WTC11 (cell line): ENCODE data around the gene TRIML1. TPM values are rescaled to one million over a fixed set of nuclear protein-coding genes. Genes with fewer than 3 reads are reported as not detected.

ENCODE experiments used
- ATAC-seq: fragments of 200-7000 bp; cut with Tn5 transposase; 2 replicates; pipeline ENCODE4 v1.10.0; 2021; ENCODE audit warnings: mild to moderate bottlenecking, moderate library complexity
- CTCF ChIA-PET: fragments of 300-600 bp; sonication (Branson Sonifier 250); formaldehyde crosslinking; loops from one replicate; lab custom pipeline; 2021; ENCODE audit warnings: antibody characterized with exemption; lab: Charles Lee
- POLR2A ChIA-PET: fragments of 350-600 bp; sonication (Branson Sonifier 250); formaldehyde crosslinking; loops from one replicate; lab custom pipeline; 2021; ENCODE audit warnings: antibody characterized with exemption; lab: Charles Lee
- DNase-seq: peaks from one replicate; pipeline ENCODE4 v3.0.0; 2021; ENCODE audit warnings: low spot score
- H3K27ac Mint-ChIP-seq: 2 replicates; pipeline ENCODE4 v1.8.0; 2021; ENCODE audit warnings: mixed read lengths
- H3K27me3 Mint-ChIP-seq: 2 replicates; pipeline ENCODE4 v1.8.0; 2021; ENCODE audit warnings: low read depth, mild to moderate bottlenecking, moderate library complexity, mixed read lengths
- H3K36me3 Mint-ChIP-seq: 2 replicates; pipeline ENCODE4 v1.8.0; 2021; ENCODE audit warnings: mixed read lengths
- H3K4me1 Mint-ChIP-seq: 2 replicates; pipeline ENCODE4 v1.8.0; 2022; ENCODE audit warnings: mixed read lengths
- H3K4me3 Mint-ChIP-seq: 2 replicates; pipeline ENCODE4 v1.8.0; 2021; ENCODE audit warnings: mild to moderate bottlenecking, moderate library complexity, mixed read lengths
- H3K9me3 Mint-ChIP-seq: 2 replicates; pipeline ENCODE4 v1.8.0; 2021; ENCODE audit warnings: mixed read lengths
- ARID4B ChIP-seq: sonication (generic); formaldehyde crosslinking; IDR thresholded peaks from 2 replicates; pipeline ENCODE4 v1.8.0; 2023; ENCODE audit warnings: missing genetic modification reagents, mild to moderate bottlenecking, borderline replicate concordance
- ATF3 ChIP-seq: sonication (generic); formaldehyde crosslinking; conservative IDR thresholded peaks from 2 replicates; pipeline ENCODE4 v1.8.1; 2022; ENCODE audit warnings: mild to moderate bottlenecking, missing genetic modification reagents
- ETV6 ChIP-seq: sonication (generic); formaldehyde crosslinking; IDR thresholded peaks from 2 replicates; pipeline ENCODE4 v1.8.1; 2022; ENCODE audit warnings: mild to moderate bottlenecking, missing genetic modification reagents
- IRF2 ChIP-seq: sonication (generic); formaldehyde crosslinking; IDR thresholded peaks from 2 replicates; pipeline ENCODE4 v1.8.0; 2022; ENCODE audit warnings: low read depth, missing genetic modification reagents, borderline replicate concordance
- JUN ChIP-seq: sonication (generic); formaldehyde crosslinking; IDR thresholded peaks from 2 replicates; pipeline ENCODE4 v1.8.0; 2023; ENCODE audit warnings: mild to moderate bottlenecking, missing genetic modification reagents
- MYBL2 ChIP-seq: sonication (generic); formaldehyde crosslinking; IDR thresholded peaks from 2 replicates; pipeline ENCODE4 v1.8.1; 2023; ENCODE audit warnings: mild to moderate bottlenecking, moderate library complexity, missing genetic modification reagents
- NFE2L1 ChIP-seq: sonication (generic); formaldehyde crosslinking; IDR thresholded peaks from 2 replicates; pipeline ENCODE4 v1.8.1; 2023; ENCODE audit warnings: missing genetic modification reagents
- ZNF671 ChIP-seq: fragments of 250-450 bp; sonication (Bioruptor Pico); IDR thresholded peaks from 2 replicates; pipeline ENCODE4 v1.8.0; 2021; ENCODE audit warnings: mild to moderate bottlenecking
- total RNA-seq: library from RNA; stranded (reverse); gene quantifications from 3 replicates; pipeline ENCODE4 v1.2.3, GENCODE V29; 2021
- TF ChIP-seq, protein P1 (sequence below): sonication (generic); formaldehyde crosslinking; IDR thresholded peaks from 2 replicates; pipeline ENCODE4 v1.8.1; 2022; ENCODE audit warnings: low read depth, missing genetic modification reagents, borderline replicate concordance
- TF ChIP-seq, protein P2 (sequence below): sonication (generic); formaldehyde crosslinking; conservative IDR thresholded peaks from 2 replicates; pipeline ENCODE4 v1.8.1; 2023; ENCODE audit warnings: mild to moderate bottlenecking, low read depth, missing genetic modification reagents, moderate library complexity
- TF ChIP-seq, protein P3 (sequence below): sonication (generic); formaldehyde crosslinking; IDR thresholded peaks from 2 replicates; pipeline ENCODE4 v1.8.0; 2022; ENCODE audit warnings: mild to moderate bottlenecking, missing genetic modification reagents
- TF ChIP-seq, protein P4 (sequence below): sonication (generic); formaldehyde crosslinking; IDR thresholded peaks from 2 replicates; pipeline ENCODE4 v1.8.0; 2022; ENCODE audit warnings: mild to moderate bottlenecking, missing genetic modification reagents

Gene TRIML1
- total RNA-seq, 1 experiment from 2014 or later: not detected

GRCh38 chr4:188147776-188148175 lies 8.5 kb downstream of the TRIML1 start (continued):
- TF ChIP-seq, protein P1, sequence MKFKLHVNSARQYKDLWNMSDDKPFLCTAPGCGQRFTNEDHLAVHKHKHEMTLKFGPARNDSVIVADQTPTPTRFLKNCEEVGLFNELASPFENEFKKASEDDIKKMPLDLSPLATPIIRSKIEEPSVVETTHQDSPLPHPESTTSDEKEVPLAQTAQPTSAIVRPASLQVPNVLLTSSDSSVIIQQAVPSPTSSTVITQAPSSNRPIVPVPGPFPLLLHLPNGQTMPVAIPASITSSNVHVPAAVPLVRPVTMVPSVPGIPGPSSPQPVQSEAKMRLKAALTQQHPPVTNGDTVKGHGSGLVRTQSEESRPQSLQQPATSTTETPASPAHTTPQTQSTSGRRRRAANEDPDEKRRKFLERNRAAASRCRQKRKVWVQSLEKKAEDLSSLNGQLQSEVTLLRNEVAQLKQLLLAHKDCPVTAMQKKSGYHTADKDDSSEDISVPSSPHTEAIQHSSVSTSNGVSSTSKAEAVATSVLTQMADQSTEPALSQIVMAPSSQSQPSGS (CRISPR knock-in tag): no peak
- no peak for TF ChIP-seq ATF3 (CRISPR knock-in tag)
- TF ChIP-seq, protein P2, sequence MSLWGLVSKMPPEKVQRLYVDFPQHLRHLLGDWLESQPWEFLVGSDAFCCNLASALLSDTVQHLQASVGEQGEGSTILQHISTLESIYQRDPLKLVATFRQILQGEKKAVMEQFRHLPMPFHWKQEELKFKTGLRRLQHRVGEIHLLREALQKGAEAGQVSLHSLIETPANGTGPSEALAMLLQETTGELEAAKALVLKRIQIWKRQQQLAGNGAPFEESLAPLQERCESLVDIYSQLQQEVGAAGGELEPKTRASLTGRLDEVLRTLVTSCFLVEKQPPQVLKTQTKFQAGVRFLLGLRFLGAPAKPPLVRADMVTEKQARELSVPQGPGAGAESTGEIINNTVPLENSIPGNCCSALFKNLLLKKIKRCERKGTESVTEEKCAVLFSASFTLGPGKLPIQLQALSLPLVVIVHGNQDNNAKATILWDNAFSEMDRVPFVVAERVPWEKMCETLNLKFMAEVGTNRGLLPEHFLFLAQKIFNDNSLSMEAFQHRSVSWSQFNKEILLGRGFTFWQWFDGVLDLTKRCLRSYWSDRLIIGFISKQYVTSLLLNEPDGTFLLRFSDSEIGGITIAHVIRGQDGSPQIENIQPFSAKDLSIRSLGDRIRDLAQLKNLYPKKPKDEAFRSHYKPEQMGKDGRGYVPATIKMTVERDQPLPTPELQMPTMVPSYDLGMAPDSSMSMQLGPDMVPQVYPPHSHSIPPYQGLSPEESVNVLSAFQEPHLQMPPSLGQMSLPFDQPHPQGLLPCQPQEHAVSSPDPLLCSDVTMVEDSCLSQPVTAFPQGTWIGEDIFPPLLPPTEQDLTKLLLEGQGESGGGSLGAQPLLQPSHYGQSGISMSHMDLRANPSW (CRISPR knock-in tag): no peak
- TF ChIP-seq, all 79 proteins: peak for 0

GRCh38 chr4:188154668-188155405 lies 15.6 kb downstream of the TRIML1 start:
- Mint-ChIP-seq H3K27me3 (0 out of 2 replicates have a peak, but pooled peaks cover 5% of the 10 kb centered on the region), H3K4me1 (peaks cover 5% of the 10 kb centered on the region; the same call in 1 of the 2 replicates), H3K4me3 (no peak overlapping the region), H3K9me3 (peaks cover 15% of the 10 kb centered on the region), H3K27ac (no peak overlapping the region), H3K36me3 (peaks cover 14% of the 10 kb centered on the region)
- ChIA-PET CTCF (no interaction called here), POLR2A (no interaction called here)
- ATAC-seq: no peak
- TF ChIP-seq JUN (CRISPR knock-in tag): no peak
- TF ChIP-seq NFE2L1 (CRISPR knock-in tag): no peak
- TF ChIP-seq, protein P3, sequence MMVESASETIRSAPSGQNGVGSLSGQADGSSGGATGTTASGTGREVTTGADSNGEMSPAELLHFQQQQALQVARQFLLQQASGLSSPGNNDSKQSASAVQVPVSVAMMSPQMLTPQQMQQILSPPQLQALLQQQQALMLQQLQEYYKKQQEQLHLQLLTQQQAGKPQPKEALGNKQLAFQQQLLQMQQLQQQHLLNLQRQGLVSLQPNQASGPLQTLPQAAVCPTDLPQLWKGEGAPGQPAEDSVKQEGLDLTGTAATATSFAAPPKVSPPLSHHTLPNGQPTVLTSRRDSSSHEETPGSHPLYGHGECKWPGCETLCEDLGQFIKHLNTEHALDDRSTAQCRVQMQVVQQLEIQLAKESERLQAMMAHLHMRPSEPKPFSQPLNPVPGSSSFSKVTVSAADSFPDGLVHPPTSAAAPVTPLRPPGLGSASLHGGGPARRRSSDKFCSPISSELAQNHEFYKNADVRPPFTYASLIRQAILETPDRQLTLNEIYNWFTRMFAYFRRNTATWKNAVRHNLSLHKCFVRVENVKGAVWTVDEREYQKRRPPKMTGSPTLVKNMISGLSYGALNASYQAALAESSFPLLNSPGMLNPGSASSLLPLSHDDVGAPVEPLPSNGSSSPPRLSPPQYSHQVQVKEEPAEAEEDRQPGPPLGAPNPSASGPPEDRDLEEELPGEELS: no peak
- TF ChIP-seq MYBL2 (CRISPR knock-in tag): no peak
- TF ChIP-seq IRF2 (CRISPR knock-in tag): no peak
- no peak for TF ChIP-seq ETV6
- TF ChIP-seq, protein P4, sequence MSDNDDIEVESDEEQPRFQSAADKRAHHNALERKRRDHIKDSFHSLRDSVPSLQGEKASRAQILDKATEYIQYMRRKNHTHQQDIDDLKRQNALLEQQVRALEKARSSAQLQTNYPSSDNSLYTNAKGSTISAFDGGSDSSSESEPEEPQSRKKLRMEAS (CRISPR knock-in tag): no peak
- no peak for TF ChIP-seq ZNF671 (CRISPR knock-in tag)
- no peak for TF ChIP-seq ARID4B (CRISPR knock-in tag)
- DNase-seq: no peak
